HepG2 (cell line): ENCODE results near the gene PRKCD. TPM values are rescaled to one million over a fixed set of nuclear protein-coding genes. Genes with fewer than 3 reads are reported as not detected.
A peak's percentile ranks its signal among the peaks of the same experiment; 100 is the strongest.

Experiments used
- ATAC-seq: fragments of 200-7000 bp; cut with Tn5 transposase; 3 replicates; pipeline ENCODE4 v1.9.1; 2020; ENCODE audit warnings: mild to moderate bottlenecking, moderate library complexity
- BruUV-seq: library from RNA; stranded (reverse); fragments of 400-500 nt; replicated peaks from 2 replicates; lab custom pipeline; 2021; lab: Mats Ljungman, UMichigan
- CTCF ChIA-PET: fragments of 300-600 bp; formaldehyde crosslinking; extraction: SDS; loops from one replicate; lab custom pipeline; 2021; ENCODE audit warnings: low total read pairs, inconsistent platforms, low intra/inter-chr PET ratio; lab: Yijun Ruan, JAX
- POLR2A ChIA-PET: fragments of 350-600 bp; sonication (Branson Sonifier 250); formaldehyde crosslinking; loops from one replicate; lab custom pipeline; 2020; ENCODE audit warnings: antibody characterized with exemption, inconsistent platforms; lab: Yijun Ruan, JAX
- DNase-seq: peaks from one replicate; pipeline ENCODE4 v3.0.0-alpha.2; 2015; ENCODE audit warnings: low spot score
- FAIRE-seq: peaks from 3 replicates; lab custom pipeline; 2011; peaks lifted over from hg19 to GRCh38; lab: Jason Lieb, UNC
- H2AFZ ChIP-seq: one replicate; pipeline ENCODE4 v1.6.1; 2011; ENCODE audit warnings: low read length, inconsistent platforms
- H3K27ac ChIP-seq: fragments of 300-600 bp; 3 replicates; pipeline ENCODE4 v1.8.0; 2011; ENCODE audit warnings: mixed run types, mild to moderate bottlenecking, mixed read lengths, low read length, inconsistent platforms; ENCODE audit not compliant: insufficient read depth; ENCODE audit errors: extremely low read length
- H3K27me3 ChIP-seq, 2 experiments: fragments of 200-600 bp in 1 of 2; 2 replicates in 1 of 2; 3 replicates in 1 of 2; pipeline versions ENCODE4 v1.6.0 to v1.8.0; 2011; ENCODE audit warnings: low read length in 2 of 2, mild to moderate bottlenecking in 2 of 2, moderate library complexity in 2 of 2, inconsistent platforms in 1 of 2; ENCODE audit not compliant: insufficient read depth in 2 of 2, control insufficient read depth in 1 of 2
- H3K36me3 ChIP-seq, 2 experiments: fragments of 200-600 bp in 1 of 2; replicated peaks in 1 of 2; 2 replicates in 1 of 2; 3 replicates in 1 of 2; pipeline versions ENCODE4 v1.5.1 to v1.8.0; 2011; ENCODE audit warnings: low read length in 2 of 2, inconsistent platforms in 1 of 2; ENCODE audit not compliant: insufficient read depth in 2 of 2, control insufficient read depth in 1 of 2
- H3K4me1 ChIP-seq: 2 replicates; pipeline ENCODE4 v1.5.1; 2012; ENCODE audit warnings: low read length, inconsistent platforms; ENCODE audit not compliant: insufficient read depth
- H3K4me2 ChIP-seq: 2 replicates; pipeline ENCODE4 v1.6.0; 2011; ENCODE audit warnings: low read depth, low read length, inconsistent platforms
- H3K4me3 ChIP-seq, 3 experiments: fragments of 200-600 bp in 1 of 3; sonication (generic), shearing (Covaris generic) in 1 of 3; replicated peaks in 1 of 3; 2 replicates each; pipeline ENCODE4 v1.5.1; 2011 to 2016; ENCODE audit warnings: low read length in 3 of 3, inconsistent platforms in 2 of 3, low read depth in 2 of 3, mild to moderate bottlenecking in 2 of 3, control low read depth in 1 of 3, mixed read lengths in 1 of 3; ENCODE audit not compliant: insufficient read depth in 1 of 3
- H3K79me2 ChIP-seq: one replicate; pipeline ENCODE4 v1.6.1; 2011; ENCODE audit warnings: low read length, inconsistent platforms; ENCODE audit not compliant: insufficient read depth
- H3K9ac ChIP-seq: 2 replicates; pipeline ENCODE4 v1.6.0; 2011; ENCODE audit warnings: mild to moderate bottlenecking, low read depth, low read length, inconsistent platforms; ENCODE audit not compliant: insufficient read depth
- H3K9me3 ChIP-seq: 2 replicates; pipeline ENCODE4 v1.5.1; 2012; ENCODE audit warnings: mild to moderate bottlenecking, low read length
- H4K20me1 ChIP-seq: 2 replicates; pipeline ENCODE4 v1.6.0; 2011; ENCODE audit warnings: inconsistent platforms, mild to moderate bottlenecking, low read length, moderate library complexity; ENCODE audit not compliant: insufficient read depth
- CBFB ChIP-seq: sonication (generic); formaldehyde crosslinking; IDR thresholded peaks from 2 replicates; pipeline ENCODE4 v1.4.0; 2020; ENCODE audit warnings: missing genetic modification reagents
- CCDC6 ChIP-seq: sonication (generic); formaldehyde crosslinking; IDR thresholded peaks from 2 replicates; pipeline ENCODE4 v1.8.1; 2022; ENCODE audit warnings: mild to moderate bottlenecking, missing genetic modification reagents, moderate library complexity
- ETV5 ChIP-seq: IDR thresholded peaks from 2 replicates; pipeline ENCODE4 v1.6.1; 2018; ENCODE audit warnings: missing biosample characterization, missing genetic modification reagents, inconsistent platforms, borderline replicate concordance
- FOXO1 ChIP-seq: sonication (generic); formaldehyde crosslinking; IDR thresholded peaks from 2 replicates; pipeline ENCODE4 v1.4.0; 2020; ENCODE audit warnings: missing genetic modification reagents
- KMT2A ChIP-seq: sonication (generic); formaldehyde crosslinking; IDR thresholded peaks from 2 replicates; pipeline ENCODE4 v1.4.0; 2020; ENCODE audit warnings: missing genetic modification reagents
- NR2F6 ChIP-seq, 2 experiments: IDR thresholded peaks; 2 replicates each; pipeline ENCODE4 v1.6.1; 2016; ENCODE audit warnings: antibody characterized with exemption in 1 of 2, mild to moderate bottlenecking in 1 of 2
- PTBP1 ChIP-seq: fragments of 200-400 bp; formaldehyde crosslinking; IDR thresholded peaks from 2 replicates; pipeline ENCODE4 v1.6.1; 2018; ENCODE audit warnings: low read length, low read depth; ENCODE audit not compliant: poor library complexity, severe bottlenecking
- RARA ChIP-seq: IDR thresholded peaks from 2 replicates; pipeline ENCODE4 v1.6.1; 2016; ENCODE audit warnings: missing genetic modification reagents, missing compliant biosample characterization
- SIN3A ChIP-seq: IDR thresholded peaks from 2 replicates; pipeline ENCODE4 v1.6.1; 2011; ENCODE audit warnings: low read depth, mild to moderate bottlenecking, control low read depth, low read length, borderline replicate concordance
- TEAD3 ChIP-seq: optimal IDR thresholded peaks from 2 replicates; pipeline ENCODE3; 2016; ENCODE audit warnings: borderline replicate concordance
- U2AF2 ChIP-seq: fragments of 200-400 bp; formaldehyde crosslinking; IDR thresholded peaks from 2 replicates; pipeline ENCODE4 v1.6.1; 2017; ENCODE audit warnings: low read depth, mild to moderate bottlenecking, low read length
- ZBTB38 ChIP-seq: sonication (generic); formaldehyde crosslinking; IDR thresholded peaks from 2 replicates; pipeline ENCODE4 v1.5.1; 2020; ENCODE audit warnings: mild to moderate bottlenecking, missing genetic modification reagents
- ZFX ChIP-seq: sonication (generic); formaldehyde crosslinking; IDR thresholded peaks from 2 replicates; pipeline ENCODE4 v1.4.0; 2020; ENCODE audit warnings: mild to moderate bottlenecking, low read depth, missing genetic modification reagents, moderate library complexity
- ZNF510 ChIP-seq: sonication (generic); formaldehyde crosslinking; IDR thresholded peaks from 2 replicates; pipeline ENCODE4 v1.4.0; 2020; ENCODE audit warnings: low read depth, mild to moderate bottlenecking, missing genetic modification reagents
- ZNF788 ChIP-seq: sonication (generic); formaldehyde crosslinking; IDR thresholded peaks from 2 replicates; pipeline ENCODE4 v1.5.0; 2020; ENCODE audit warnings: mild to moderate bottlenecking, missing genetic modification reagents, borderline replicate concordance
- WGBS: methylation state at CpG from one replicate; pipeline ENCODE4 v1.1.6; 2017; ENCODE audit warnings: low lambda C conversion rate; 5-methylcytosine and 5-hydroxymethylcytosine counted together
- in situ Hi-C: cut with HindIII; loops from 2 replicates; pipeline ENCODE4 v1.10.0; 2017; ENCODE audit warnings: low pct_unique_long_range_greater_than_20kb; ENCODE audit not compliant: extremely low pct_ligation_motif_present
- intact Hi-C: fragments of 100-400 bp; cut with micrococcal nuclease; formaldehyde crosslinking; loops from one replicate; pipeline ENCODE4 v1.10.0; 2022; ENCODE audit not compliant: unreplicated experiment
- polyA plus RNA-seq, 8 experiments: library from polyadenylated mRNA; depleted of rRNA in 3 of 8; stranded (reverse) in 7 of 8; unstranded in 1 of 8; fragments of >200 nt; fragmentation: Illumina TruSeq in 4 of 8; extraction: Trizol in 4 of 8; gene quantifications; 2 replicates each; pipeline versions ENCODE4 v1.2.1 to v1.2.3, GENCODE V29; 2011 to 2016; ENCODE audit warnings: low read depth in 4 of 8, missing spikeins in 1 of 8, mixed read lengths in 1 of 8; ENCODE audit not compliant: insufficient read depth in 1 of 8
- total RNA-seq, 5 experiments: library from RNA; depleted of rRNA; stranded (reverse); fragments of >200 nt; fragmentation: Illumina TruSeq; extraction: Trizol; gene quantifications; 2 replicates each; pipeline ENCODE4 v1.2.3, GENCODE V29; 2016; ENCODE audit warnings: low read depth in 1 of 5
- TF ChIP-seq, protein P1 (sequence below): sonication (generic); formaldehyde crosslinking; IDR thresholded peaks from 2 replicates; pipeline ENCODE4; 2020; ENCODE audit warnings: missing genetic modification reagents, mild to moderate bottlenecking, borderline replicate concordance
- TF ChIP-seq, protein P2 (sequence below): sonication (generic); formaldehyde crosslinking; conservative IDR thresholded peaks from 2 replicates; pipeline ENCODE4 v1.8.1; 2023; ENCODE audit warnings: missing genetic modification reagents
- TF ChIP-seq, protein P3 (sequence below): sonication (generic); formaldehyde crosslinking; IDR thresholded peaks from 2 replicates; pipeline ENCODE4 v1.5.0; 2020; ENCODE audit warnings: missing genetic modification reagents
- TF ChIP-seq, protein P4 (sequence below): sonication (generic); formaldehyde crosslinking; IDR thresholded peaks from 2 replicates; pipeline ENCODE4 v1.4.0; 2020; ENCODE audit warnings: mild to moderate bottlenecking, missing genetic modification reagents

Gene PRKCD
- total and polyA plus RNA-seq, 2 of the 13 experiments (the other 11 are each of a cell fraction or from before 2014, with no cell fraction given) = 1.6 to 40.7 TPM

DNA sequence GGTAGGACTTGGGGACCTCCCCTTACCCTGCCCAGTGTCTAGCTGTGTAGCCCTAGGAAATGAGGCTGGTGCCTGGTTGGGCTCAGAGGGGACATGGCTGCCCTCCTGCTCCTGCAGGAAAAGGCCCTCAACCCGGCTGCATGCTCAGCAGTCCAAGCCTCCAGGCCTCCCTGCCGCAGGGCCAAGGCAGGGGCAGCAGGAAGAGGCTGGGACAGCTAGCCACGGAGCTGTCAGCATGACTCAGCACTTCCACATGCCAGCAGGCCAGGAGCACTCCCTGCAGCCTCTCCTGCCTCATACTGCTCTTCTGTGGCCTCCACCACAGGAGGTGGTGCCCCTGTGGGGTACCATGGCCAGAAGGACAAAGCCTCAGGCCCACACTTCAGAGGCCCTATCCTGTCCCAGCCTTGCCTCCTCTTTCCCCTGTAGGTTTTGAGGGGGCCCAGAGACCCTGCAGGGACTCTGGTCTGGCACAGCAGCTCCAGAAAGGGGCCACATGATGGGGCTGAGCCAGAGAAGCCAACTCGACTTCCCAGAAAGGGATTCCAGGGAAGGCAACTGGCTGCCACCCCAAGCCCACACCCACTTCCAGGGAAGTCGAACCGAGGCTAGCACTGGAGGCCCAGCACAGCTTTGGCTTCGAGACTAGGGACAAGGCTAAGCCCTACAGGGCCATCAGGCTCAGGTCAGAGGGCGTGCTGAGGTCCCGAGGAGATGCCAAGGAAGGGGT is 75.3 kb downstream of the PRKCD start:
- Histone ChIP-seq H3K9me3 (no peaks in the 10 kb centered on the region), H3K4me2 (no peak overlapping the region), H2AFZ (no peak overlapping the region), H3K9ac (peak overlapping the region; percentile 43; the same call in 1 of the 2 replicates), H3K4me3 (no peak overlapping the region), H3K36me3 (peaks cover 56 to 79% of the 10 kb centered on the region in 2 experiments), H3K79me2 (peaks cover 2% of the 10 kb centered on the region), H4K20me1 (no peaks in the 10 kb centered on the region; the same call in 1 of the 2 replicates), H3K27ac (peak overlapping the region; percentile 74), H3K4me1 (peaks cover 44% of the 10 kb centered on the region), H3K27me3 (no peaks in the 10 kb centered on the region)
- BruUV-seq = no TSS peak
- ATAC-seq (peak; percentile 66), FAIRE-seq (no peak), DNase-seq (peak; percentile 52)
- intact Hi-C loops (no loop called here), in situ Hi-C loops (no loop called here)
- ChIA-PET CTCF (no interaction called here), POLR2A (no interaction called here)
- 89% methylated on average over 6 of the region's 9 CpGs for WGBS
- 0 out of 2 replicates have a peak, but pooled peaks have one; percentile 68 for TF ChIP-seq ZNF510 (CRISPR knock-in tag)
- TF ChIP-seq NR2F6 (IDR thresholded peaks at IDR 0.05) = no peak
- TF ChIP-seq NR2F6 (CRISPR knock-in tag; IDR thresholded peaks at IDR 0.05) = 0 out of 2 replicates have a peak, but pooled peaks have one; percentile 19
- no peak for TF ChIP-seq CCDC6 (CRISPR knock-in tag)
- TF ChIP-seq ZNF788 (CRISPR knock-in tag) = peak; percentile 79
- TF ChIP-seq, protein P1, sequence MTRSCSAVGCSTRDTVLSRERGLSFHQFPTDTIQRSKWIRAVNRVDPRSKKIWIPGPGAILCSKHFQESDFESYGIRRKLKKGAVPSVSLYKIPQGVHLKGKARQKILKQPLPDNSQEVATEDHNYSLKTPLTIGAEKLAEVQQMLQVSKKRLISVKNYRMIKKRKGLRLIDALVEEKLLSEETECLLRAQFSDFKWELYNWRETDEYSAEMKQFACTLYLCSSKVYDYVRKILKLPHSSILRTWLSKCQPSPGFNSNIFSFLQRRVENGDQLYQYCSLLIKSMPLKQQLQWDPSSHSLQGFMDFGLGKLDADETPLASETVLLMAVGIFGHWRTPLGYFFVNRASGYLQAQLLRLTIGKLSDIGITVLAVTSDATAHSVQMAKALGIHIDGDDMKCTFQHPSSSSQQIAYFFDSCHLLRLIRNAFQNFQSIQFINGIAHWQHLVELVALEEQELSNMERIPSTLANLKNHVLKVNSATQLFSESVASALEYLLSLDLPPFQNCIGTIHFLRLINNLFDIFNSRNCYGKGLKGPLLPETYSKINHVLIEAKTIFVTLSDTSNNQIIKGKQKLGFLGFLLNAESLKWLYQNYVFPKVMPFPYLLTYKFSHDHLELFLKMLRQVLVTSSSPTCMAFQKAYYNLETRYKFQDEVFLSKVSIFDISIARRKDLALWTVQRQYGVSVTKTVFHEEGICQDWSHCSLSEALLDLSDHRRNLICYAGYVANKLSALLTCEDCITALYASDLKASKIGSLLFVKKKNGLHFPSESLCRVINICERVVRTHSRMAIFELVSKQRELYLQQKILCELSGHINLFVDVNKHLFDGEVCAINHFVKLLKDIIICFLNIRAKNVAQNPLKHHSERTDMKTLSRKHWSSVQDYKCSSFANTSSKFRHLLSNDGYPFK (CRISPR knock-in tag) = no peak
- TF ChIP-seq, protein P2, sequence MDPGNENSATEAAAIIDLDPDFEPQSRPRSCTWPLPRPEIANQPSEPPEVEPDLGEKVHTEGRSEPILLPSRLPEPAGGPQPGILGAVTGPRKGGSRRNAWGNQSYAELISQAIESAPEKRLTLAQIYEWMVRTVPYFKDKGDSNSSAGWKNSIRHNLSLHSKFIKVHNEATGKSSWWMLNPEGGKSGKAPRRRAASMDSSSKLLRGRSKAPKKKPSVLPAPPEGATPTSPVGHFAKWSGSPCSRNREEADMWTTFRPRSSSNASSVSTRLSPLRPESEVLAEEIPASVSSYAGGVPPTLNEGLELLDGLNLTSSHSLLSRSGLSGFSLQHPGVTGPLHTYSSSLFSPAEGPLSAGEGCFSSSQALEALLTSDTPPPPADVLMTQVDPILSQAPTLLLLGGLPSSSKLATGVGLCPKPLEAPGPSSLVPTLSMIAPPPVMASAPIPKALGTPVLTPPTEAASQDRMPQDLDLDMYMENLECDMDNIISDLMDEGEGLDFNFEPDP = no peak
- TF ChIP-seq, protein P3, sequence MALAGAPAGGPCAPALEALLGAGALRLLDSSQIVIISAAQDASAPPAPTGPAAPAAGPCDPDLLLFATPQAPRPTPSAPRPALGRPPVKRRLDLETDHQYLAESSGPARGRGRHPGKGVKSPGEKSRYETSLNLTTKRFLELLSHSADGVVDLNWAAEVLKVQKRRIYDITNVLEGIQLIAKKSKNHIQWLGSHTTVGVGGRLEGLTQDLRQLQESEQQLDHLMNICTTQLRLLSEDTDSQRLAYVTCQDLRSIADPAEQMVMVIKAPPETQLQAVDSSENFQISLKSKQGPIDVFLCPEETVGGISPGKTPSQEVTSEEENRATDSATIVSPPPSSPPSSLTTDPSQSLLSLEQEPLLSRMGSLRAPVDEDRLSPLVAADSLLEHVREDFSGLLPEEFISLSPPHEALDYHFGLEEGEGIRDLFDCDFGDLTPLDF (CRISPR knock-in tag) = no peak
- no peak for TF ChIP-seq U2AF2
- peak; percentile 64 for TF ChIP-seq TEAD3 (CRISPR knock-in tag)
- TF ChIP-seq ETV5 (CRISPR knock-in tag) = peak; percentile 43; the same call in 1 of the 2 replicates
- TF ChIP-seq SIN3A = no peak
- no peak for TF ChIP-seq CBFB (CRISPR knock-in tag)
- peak; percentile 83 for TF ChIP-seq ZBTB38
- TF ChIP-seq KMT2A = no peak
- peak; percentile 78 for TF ChIP-seq ZFX (CRISPR knock-in tag)
- TF ChIP-seq, protein P4, sequence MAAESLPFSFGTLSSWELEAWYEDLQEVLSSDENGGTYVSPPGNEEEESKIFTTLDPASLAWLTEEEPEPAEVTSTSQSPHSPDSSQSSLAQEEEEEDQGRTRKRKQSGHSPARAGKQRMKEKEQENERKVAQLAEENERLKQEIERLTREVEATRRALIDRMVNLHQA = no peak
- peak; percentile 27 for TF ChIP-seq PTBP1
- peak; percentile 44; the same call in 1 of the 2 replicates for TF ChIP-seq RARA
- no peak for TF ChIP-seq FOXO1
